ENCODE measurements around the gene KCNIP4. TPM values are rescaled to one million over a fixed set of nuclear protein-coding genes. Genes with fewer than 3 reads are reported as not detected.

Gene KCNIP4
- total RNA-seq, 6 experiments from 2014 or later: not detected

GRCh38 chr4:20925176-20925575 is 1023.4 kb downstream of the KCNIP4 start:
- Histone ChIP-seq H3K27me3 (no peaks in the 10 kb centered on the region), H3K36me3 (no peaks in the 10 kb centered on the region), H3K4me1 (no peaks in the 10 kb centered on the region), H3K4me3 (no peak overlapping the region), H3K27ac (no peak overlapping the region), H3K9me3 (no peaks in the 10 kb centered on the region)
- DNase-seq: no peak
- 46% methylated on average over 4 of the region's 4 CpGs for WGBS (ENCODE audit: insufficient coverage, low coverage, low lambda C conversion rate, missing lambda C conversion rate)
- intact Hi-C loops (cut with DNase I): no loop called here
- TF ChIP-seq POLR2A (IDR thresholded peaks at IDR 0.05): no peak
- TF ChIP-seq, protein P1, sequence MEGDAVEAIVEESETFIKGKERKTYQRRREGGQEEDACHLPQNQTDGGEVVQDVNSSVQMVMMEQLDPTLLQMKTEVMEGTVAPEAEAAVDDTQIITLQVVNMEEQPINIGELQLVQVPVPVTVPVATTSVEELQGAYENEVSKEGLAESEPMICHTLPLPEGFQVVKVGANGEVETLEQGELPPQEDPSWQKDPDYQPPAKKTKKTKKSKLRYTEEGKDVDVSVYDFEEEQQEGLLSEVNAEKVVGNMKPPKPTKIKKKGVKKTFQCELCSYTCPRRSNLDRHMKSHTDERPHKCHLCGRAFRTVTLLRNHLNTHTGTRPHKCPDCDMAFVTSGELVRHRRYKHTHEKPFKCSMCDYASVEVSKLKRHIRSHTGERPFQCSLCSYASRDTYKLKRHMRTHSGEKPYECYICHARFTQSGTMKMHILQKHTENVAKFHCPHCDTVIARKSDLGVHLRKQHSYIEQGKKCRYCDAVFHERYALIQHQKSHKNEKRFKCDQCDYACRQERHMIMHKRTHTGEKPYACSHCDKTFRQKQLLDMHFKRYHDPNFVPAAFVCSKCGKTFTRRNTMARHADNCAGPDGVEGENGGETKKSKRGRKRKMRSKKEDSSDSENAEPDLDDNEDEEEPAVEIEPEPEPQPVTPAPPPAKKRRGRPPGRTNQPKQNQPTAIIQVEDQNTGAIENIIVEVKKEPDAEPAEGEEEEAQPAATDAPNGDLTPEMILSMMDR (IDR thresholded peaks at IDR 0.05): no peak
- no peak for ATAC-seq

DNA sequence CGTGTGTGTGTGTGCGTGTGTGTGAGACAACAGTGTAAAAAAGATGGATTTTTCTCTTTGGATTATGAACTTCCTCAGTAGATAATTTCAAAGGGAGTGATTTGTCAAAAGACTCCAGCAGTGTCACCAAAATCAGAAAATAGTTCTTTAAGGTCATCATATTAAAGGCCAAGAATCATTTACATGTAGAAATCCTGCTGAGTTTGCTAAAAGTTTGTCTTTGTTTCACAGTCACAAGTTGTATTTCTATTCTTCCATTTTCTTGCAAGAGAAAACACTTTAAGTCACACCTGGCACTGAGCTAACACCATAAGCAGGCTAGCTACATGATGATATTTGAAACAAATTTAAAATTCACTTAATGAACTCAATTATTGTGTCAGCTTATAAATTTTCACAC is 1025.6 kb downstream of the KCNIP4 start:
- Histone ChIP-seq H3K36me3 (no peaks in the 10 kb centered on the region), H3K27me3 (no peaks in the 10 kb centered on the region), H3K9me3 (no peaks in the 10 kb centered on the region), H3K4me1 (no peaks in the 10 kb centered on the region), H3K4me3 (no peak overlapping the region), H3K27ac (no peak overlapping the region)
- intact Hi-C loops (cut with DNase I): no loop called here
- DNase-seq (no peak), ATAC-seq (no peak)
- 42% methylated on average over 2 of the region's 2 CpGs for WGBS (ENCODE audit: insufficient coverage, low coverage, low lambda C conversion rate, missing lambda C conversion rate)
- TF ChIP-seq, protein P1 (IDR thresholded peaks at IDR 0.05): no peak
- TF ChIP-seq POLR2A (IDR thresholded peaks at IDR 0.05): no peak

- 27% methylated on average over 1 of the region's 1 CpG for WGBS (ENCODE audit: insufficient coverage, low coverage, low lambda C conversion rate, missing lambda C conversion rate)
- TF ChIP-seq, protein P1 (IDR thresholded peaks at IDR 0.05): no peak
- TF ChIP-seq POLR2A (IDR thresholded peaks at IDR 0.05): no peak
- H3K9me3 ChIP-seq: no peaks in the 10 kb centered on the region
- intact Hi-C loops (cut with DNase I): no loop called here
- DNase-seq (no peak), ATAC-seq (peak in 1 of 4 donors; percentile 27)
- H3K27ac ChIP-seq: no peak overlapping the region
- no peak overlapping the region for H3K4me3 ChIP-seq
- H3K36me3 ChIP-seq: no peaks in the 10 kb centered on the region
- no peaks in the 10 kb centered on the region for H3K27me3 ChIP-seq
- H3K4me1 ChIP-seq: no peaks in the 10 kb centered on the region
These were observed 1032.5 kb downstream of the KCNIP4 start for GRCh38 chr4:20916106-20916505.

DNA sequence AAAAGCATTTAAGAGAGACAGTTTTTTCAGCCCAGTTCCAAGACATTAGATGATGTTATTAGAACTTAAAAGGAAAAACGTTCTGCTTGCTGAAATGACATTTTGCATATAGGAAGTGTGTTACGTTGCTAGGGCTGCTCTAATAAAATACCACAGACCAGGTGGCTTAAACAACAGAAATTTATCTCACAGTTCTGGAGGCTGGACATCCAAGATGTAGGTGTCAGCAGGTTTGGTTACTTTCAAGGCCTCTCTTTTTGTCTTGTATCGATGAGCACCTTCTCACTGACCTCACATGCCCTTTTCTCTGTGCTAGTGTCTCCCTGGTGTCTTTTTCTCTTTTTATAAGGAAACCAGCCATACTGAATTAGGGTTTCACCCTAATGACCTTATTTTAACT is 1043.6 kb downstream of the KCNIP4 start:
- no peak for ATAC-seq
- TF ChIP-seq POLR2A (IDR thresholded peaks at IDR 0.05): no peak
- TF ChIP-seq, protein P1 (IDR thresholded peaks at IDR 0.05): no peak
- no peaks in the 10 kb centered on the region for H3K36me3 ChIP-seq
- H3K27ac ChIP-seq: no peak overlapping the region
- no peaks in the 10 kb centered on the region for H3K9me3 ChIP-seq
- intact Hi-C loops (cut with DNase I): no loop called here
- H3K27me3 ChIP-seq: no peaks in the 10 kb centered on the region
- no peak overlapping the region for H3K4me3 ChIP-seq
- no peaks in the 10 kb centered on the region for H3K4me1 ChIP-seq
- WGBS (ENCODE audit: insufficient coverage, low coverage, low lambda C conversion rate, missing lambda C conversion rate): 34% methylated on average over 3 of the region's 3 CpGs
- no peak for DNase-seq

GRCh38 chr4:20901851-20902250 is 1046.7 kb downstream of the KCNIP4 start:
- ATAC-seq (no peak), DNase-seq (no peak)
- Histone ChIP-seq H3K4me1 (no peaks in the 10 kb centered on the region), H3K4me3 (no peak overlapping the region), H3K27me3 (no peaks in the 10 kb centered on the region), H3K9me3 (no peaks in the 10 kb centered on the region), H3K36me3 (no peaks in the 10 kb centered on the region), H3K27ac (no peak overlapping the region)
- intact Hi-C loops (cut with DNase I): no loop called here
- WGBS (ENCODE audit: insufficient coverage, low coverage, low lambda C conversion rate, missing lambda C conversion rate): 50% methylated on average over 1 of the region's 1 CpG
- TF ChIP-seq, protein P1 (IDR thresholded peaks at IDR 0.05): no peak
- TF ChIP-seq POLR2A (IDR thresholded peaks at IDR 0.05): no peak
